K562 (cell line): ENCODE results near the gene ZNF775.

Source experiments
- BHLHE40 ChIP-seq: IDR thresholded peaks from 2 replicates; pipeline ENCODE4 v1.6.1; 2011; ENCODE audit warnings: low read length, improper control_type of control experiment
- CHCHD3 ChIP-seq: fragments of 250-450 bp; sonication (Bioruptor Pico); IDR thresholded peaks from 2 replicates; pipeline ENCODE4 v2.1.2; 2022; ENCODE audit warnings: mild to moderate bottlenecking
- CREB1 ChIP-seq, 2 experiments: sonication (generic) in 1 of 2; formaldehyde crosslinking in 1 of 2; IDR thresholded peaks; 2 replicates each; pipeline versions ENCODE4 v1.6.1 to v1.8.0; 2012 to 2022; ENCODE audit warnings: inconsistent platforms in 1 of 2, mild to moderate bottlenecking in 1 of 2, missing genetic modification reagents in 1 of 2, moderate library complexity in 1 of 2
- ETV5 ChIP-seq: sonication (generic); formaldehyde crosslinking; IDR thresholded peaks from 2 replicates; pipeline ENCODE4 v1.4.0; 2020; ENCODE audit warnings: low read depth, mild to moderate bottlenecking, missing genetic modification reagents
- POLR2AphosphoS5 ChIP-seq: IDR thresholded peaks from 2 replicates; pipeline ENCODE4 v1.6.1; 2011; ENCODE audit warnings: mild to moderate bottlenecking, low read depth, low read length, moderate library complexity; ENCODE audit not compliant: control insufficient read depth, insufficient read depth
- SMAD1 ChIP-seq: fragments of 150-350 bp; IDR thresholded peaks from 2 replicates; pipeline ENCODE4 v1.6.1; 2014; ENCODE audit warnings: low read length, low read depth; ENCODE audit not compliant: partially characterized antibody
- ZNF121 ChIP-seq: sonication (generic); formaldehyde crosslinking; conservative IDR thresholded peaks from 2 replicates; pipeline ENCODE4 v1.8.0; 2022; ENCODE audit warnings: missing genetic modification reagents
- TF ChIP-seq, protein P1 (sequence below), 3 experiments: IDR thresholded peaks in 2 of 3; conservative IDR thresholded peaks in 1 of 3; 2 replicates each; pipeline ENCODE4 v1.5.1; 2011 to 2012; ENCODE audit warnings: low read length in 3 of 3, mild to moderate bottlenecking in 3 of 3, control low read depth in 2 of 3, improper control_type of control experiment in 1 of 3, inconsistent platforms in 1 of 3, low read depth in 1 of 3, mixed read lengths in 1 of 3, moderate library complexity in 1 of 3; ENCODE audit not compliant: insufficient read depth in 2 of 3

DNA sequence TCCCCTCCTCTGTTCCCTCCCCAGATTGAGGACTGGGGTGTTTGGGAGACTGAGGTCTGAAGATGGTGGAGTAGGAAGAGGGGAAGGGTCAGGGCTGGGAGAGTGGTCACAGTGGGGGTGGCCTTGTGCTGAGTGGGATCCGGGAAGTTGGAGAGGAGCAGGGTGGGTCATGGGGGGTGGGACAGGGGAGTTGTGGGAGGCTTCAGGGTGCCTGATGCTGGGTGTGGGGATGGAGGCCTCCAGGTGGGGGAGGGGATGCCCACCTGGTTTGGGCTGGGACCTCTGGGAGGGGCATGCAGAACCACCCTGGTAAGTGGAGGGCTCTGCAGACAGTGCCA lies 2.6 kb downstream of the ZNF775 start:
- TF ChIP-seq CREB1 (IDR thresholded peaks at IDR 0.05) (no peak), CREB1 (CRISPR knock-in tag; IDR thresholded peaks at IDR 0.05) (no peak), SMAD1 (no peak), ETV5 (no peak), ZNF121 (no peak), POLR2AphosphoS5 (no peak), CHCHD3 (CRISPR knock-in tag) (no peak), BHLHE40 (no peak)
- TF ChIP-seq, protein P1, sequence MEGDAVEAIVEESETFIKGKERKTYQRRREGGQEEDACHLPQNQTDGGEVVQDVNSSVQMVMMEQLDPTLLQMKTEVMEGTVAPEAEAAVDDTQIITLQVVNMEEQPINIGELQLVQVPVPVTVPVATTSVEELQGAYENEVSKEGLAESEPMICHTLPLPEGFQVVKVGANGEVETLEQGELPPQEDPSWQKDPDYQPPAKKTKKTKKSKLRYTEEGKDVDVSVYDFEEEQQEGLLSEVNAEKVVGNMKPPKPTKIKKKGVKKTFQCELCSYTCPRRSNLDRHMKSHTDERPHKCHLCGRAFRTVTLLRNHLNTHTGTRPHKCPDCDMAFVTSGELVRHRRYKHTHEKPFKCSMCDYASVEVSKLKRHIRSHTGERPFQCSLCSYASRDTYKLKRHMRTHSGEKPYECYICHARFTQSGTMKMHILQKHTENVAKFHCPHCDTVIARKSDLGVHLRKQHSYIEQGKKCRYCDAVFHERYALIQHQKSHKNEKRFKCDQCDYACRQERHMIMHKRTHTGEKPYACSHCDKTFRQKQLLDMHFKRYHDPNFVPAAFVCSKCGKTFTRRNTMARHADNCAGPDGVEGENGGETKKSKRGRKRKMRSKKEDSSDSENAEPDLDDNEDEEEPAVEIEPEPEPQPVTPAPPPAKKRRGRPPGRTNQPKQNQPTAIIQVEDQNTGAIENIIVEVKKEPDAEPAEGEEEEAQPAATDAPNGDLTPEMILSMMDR (IDR thresholded peaks at IDR 0.05 in 2 of 3, conservative IDR thresholded peaks at IDR 0.05 in 1 of 3; ENCODE audit: insufficient read depth in 2 of 3, low read depth in 1 of 3, low read length in 3 of 3), result no peak
